Occipital lobe (tissue), 2 donors: ENCODE measurements around the gene H6PD. TPM values are rescaled to one million over a fixed set of nuclear protein-coding genes. Genes with fewer than 3 reads are reported as not detected.

Experiments used
- DNase-seq: peaks from one replicate; lab custom pipeline; 2025; lab: John Stamatoyannopoulos, UW
- total RNA-seq: library from RNA; depleted of rRNA; stranded (reverse); fragments of >200 nt; gene quantifications from one replicate; pipeline ENCODE4 v1.2.3, GENCODE V29; 2014

The H6PD gene
- total RNA-seq, 1 donor from 2014 or later: 6.2 TPM

- DNase-seq: no peak
These were observed 81.0 kb downstream of the H6PD start for GRCh38 chr1:9315411-9316079.

- no peak for DNase-seq
These were observed 81.5 kb downstream of the H6PD start for GRCh38 chr1:9316080-9316444.

GRCh38 chr1:9316512-9316911, 81.9 kb downstream of the H6PD start:
- no peak for DNase-seq

- DNase-seq: no peak
These were observed 82.5 kb downstream of the H6PD start for GRCh38 chr1:9317072-9317471.

GRCh38 chr1:9317591-9318417, 83.2 kb downstream of the H6PD start:
- DNase-seq: no peak

GRCh38 chr1:9319208-9319788, 84.7 kb downstream of the H6PD start:
- DNase-seq: no peak

- DNase-seq: no peak
These were observed 85.4 kb downstream of the H6PD start for GRCh38 chr1:9319789-9320519.

Other genes with a start within 250 kb of the H6PD start
- not detected for gene SLC2A7, start 208.4 kb upstream of the H6PD start, total RNA-seq
- gene SLC2A5, start 165.1 kb upstream of the H6PD start, total RNA-seq: 2.5 TPM
- gene GPR157, start 105.7 kb upstream of the H6PD start, total RNA-seq: 0.47 TPM
- gene SPSB1, start 58.1 kb downstream of the H6PD start, total RNA-seq: 2.3 TPM